Measurements from ENCODE around the gene USH1C.
A peak's percentile ranks its signal among the peaks of the same experiment; 100 is the strongest.

The USH1C gene

DNA sequence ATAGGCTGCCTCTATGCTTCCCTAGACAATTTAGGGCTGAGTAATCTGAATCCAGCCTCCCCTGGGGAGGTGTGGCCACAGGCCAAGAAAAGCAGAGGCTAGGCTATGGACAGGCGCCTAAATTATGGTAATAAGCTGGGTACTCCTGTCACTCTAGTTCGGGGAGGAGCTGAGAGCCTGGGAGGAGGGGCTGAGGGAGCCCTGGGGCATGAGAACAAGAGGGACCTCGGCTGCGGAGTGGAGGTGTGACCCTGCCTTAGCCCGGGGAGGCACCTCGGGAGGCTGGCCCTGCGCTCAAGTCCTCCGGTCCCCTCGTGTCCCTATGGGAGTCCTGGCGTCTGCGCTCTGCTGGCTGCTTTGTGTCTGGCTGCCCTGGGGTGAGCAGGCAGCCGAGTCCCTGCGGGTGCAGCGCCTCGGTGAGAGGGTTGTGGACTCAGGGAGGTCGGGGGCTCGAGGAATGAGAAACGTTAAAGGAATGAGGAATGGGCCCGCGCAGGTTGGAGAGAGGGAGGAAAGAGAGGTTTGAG is 2.9 kb upstream of the USH1C start, which contains the start of gene OTOG:
Gene OTOG, plus strand, starts transcription at position 209 of the 527 bp plus-strand sequence. Its CDS starts 114 bp downstream, at position 323.
- DNase-seq (ENCODE audit: low read depth), result no peak

DNA sequence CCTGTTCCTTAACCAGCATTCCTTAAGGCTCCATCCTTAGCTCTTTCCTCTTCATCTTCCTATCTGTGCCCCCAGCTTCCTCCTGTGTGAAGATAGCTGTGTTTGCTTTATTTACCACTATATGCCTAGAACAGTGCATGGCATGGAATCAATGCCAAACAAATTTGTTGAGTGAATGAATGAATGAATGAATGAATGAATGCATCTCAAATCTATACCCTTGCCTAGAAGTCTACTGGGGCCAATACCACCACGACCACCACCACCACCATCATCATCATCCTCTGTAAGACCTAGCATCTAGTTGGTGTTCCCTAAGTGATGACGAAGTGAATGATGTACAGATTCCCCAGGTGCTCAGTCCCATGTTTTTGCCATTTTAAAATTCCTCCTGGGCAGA is 2.0 kb upstream of the USH1C start:
- no peak for DNase-seq (ENCODE audit: low read depth)

DNA sequence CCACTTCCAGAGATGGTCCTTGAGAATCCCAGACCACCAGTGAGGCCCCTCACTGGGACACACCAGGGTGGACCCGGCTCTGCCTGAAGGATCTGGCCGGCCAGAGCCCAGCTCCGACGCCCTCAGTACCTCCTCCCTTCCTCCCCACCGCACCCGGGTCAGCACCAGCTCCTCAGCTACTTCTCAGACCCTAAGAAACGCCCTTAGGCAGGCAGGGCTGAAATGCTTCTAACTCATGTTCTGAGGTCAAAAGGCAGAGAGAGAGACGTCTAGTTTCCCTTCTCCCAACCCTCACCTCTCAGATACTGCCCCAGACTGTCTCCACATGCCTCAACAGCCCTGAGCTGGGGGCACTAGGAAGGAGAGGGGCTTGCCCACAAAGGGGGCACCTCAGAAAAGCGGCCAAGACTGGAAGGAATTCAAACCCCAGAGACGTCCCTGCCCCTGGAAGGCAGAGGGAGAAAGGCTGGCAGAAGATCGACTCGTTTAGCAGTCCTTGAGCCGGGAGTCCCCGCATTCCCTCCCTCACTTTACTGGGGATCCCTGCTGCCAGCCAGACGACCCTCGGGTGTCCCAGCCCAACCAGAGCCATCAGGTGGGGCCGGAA is 539 bp downstream of the USH1C start:
- no peak for DNase-seq (ENCODE audit: low read depth)

- DNase-seq (ENCODE audit: low read depth), result no peak
Observed at GRCh38 chr11:17543041-17543440, 1.2 kb downstream of the USH1C start.

GRCh38 chr11:17542249-17542648 is 2.0 kb downstream of the USH1C start:
- no peak for DNase-seq (ENCODE audit: low read depth)

DNA sequence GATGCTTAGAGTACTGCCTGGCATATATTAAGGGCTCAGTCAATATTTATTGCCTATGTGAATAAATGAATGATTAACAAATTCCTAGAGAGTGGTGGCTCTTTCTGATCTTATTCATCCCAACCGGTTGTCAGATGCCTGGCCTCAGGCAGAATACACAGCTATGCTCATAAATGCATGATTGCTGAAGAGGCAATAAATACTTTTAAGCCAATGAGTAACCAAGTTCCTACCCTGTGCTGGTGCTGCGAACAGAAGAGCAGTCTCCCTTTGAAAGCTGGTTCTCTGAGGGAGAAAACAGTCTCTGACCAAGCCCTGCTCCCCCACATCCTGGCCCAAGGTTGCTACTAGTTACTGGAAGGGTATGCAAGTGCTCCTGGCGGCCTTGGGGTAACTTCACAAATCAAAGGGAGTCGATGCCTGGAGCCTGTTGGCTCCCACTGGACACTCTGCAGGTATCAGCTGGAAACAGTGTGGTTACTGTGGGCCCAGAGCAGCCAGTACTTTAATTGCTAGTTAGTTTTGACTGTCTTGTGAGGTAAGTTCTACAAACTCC is 2.8 kb downstream of the USH1C start:
- DNase-seq (ENCODE audit: low read depth), result no peak

GRCh38 chr11:17540807-17541206 is 3.4 kb downstream of the USH1C start:
- no peak for DNase-seq (ENCODE audit: low read depth)

DNA sequence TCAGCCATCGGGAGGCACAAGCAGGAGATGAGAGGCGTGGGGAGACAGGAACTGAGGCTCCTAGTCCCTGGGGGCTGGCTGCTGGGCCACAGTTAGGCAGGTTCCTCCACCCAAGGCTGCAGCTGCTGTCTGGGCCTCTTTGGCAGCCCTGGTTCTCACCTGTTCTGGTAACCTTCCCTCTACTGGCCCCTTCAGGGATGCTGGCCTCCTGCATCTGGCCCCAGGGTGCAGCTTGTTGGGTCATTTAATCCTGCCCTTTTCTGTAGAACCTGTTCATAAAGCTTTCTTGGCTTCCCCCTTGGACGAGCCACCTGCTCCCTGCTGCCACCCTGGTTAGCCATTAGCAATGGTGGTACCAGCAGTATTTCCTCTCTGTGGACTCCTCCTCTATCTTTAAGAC is 5.5 kb downstream of the USH1C start:
- no peak for DNase-seq (ENCODE audit: low read depth)

GRCh38 chr11:17538054-17538453 is 6.2 kb downstream of the USH1C start:
- no peak for DNase-seq (ENCODE audit: low read depth)

GRCh38 chr11:17537261-17537660 is 7.0 kb downstream of the USH1C start:
- DNase-seq (ENCODE audit: low read depth), result no peak

DNA sequence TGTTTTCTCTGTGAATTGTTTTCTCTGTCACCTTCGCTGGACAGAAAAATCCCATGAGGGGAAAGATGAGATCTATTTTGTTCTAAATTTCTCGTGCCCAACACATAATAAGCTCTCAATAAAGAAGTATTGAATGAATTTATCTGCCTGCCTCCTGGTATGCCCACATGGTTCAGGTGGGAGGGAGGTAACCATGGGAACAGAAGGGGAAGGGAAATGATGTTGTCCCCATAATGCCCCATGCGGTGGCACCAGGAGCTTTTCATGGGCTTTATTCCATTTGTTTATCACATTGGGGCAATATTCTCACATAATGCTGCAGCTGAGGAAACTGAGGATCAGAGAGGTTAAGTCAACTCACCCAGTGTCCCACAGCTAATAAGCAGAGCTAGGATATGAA is 8.7 kb downstream of the USH1C start:
- DNase-seq (ENCODE audit: low read depth), result no peak

GRCh38 chr11:17533778-17534415 is 10.3 kb downstream of the USH1C start:
- no peak for DNase-seq (ENCODE audit: low read depth)

DNA sequence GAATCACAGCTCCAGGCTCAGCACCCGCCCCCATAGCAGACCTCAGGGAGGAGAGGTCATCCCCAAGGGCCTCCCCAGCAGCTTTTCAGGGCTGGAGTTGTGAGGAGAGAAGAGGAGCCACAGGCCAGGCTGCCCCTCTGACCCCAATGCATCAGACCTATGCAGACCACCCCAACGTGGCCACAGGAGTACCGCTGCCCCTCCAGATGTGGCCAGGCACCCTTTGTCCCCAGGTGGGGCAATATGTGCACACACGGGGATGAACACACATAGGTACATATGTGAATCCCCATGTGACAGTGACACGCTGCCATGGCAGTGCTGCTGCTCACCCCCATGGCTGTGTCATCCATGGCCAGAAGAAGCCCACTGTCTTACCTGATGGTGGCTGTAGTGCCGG is 10.9 kb downstream of the USH1C start:
- no peak for DNase-seq (ENCODE audit: low read depth)

GRCh38 chr11:17532784-17533183 is 11.4 kb downstream of the USH1C start:
- no peak for DNase-seq (ENCODE audit: low read depth)

DNA sequence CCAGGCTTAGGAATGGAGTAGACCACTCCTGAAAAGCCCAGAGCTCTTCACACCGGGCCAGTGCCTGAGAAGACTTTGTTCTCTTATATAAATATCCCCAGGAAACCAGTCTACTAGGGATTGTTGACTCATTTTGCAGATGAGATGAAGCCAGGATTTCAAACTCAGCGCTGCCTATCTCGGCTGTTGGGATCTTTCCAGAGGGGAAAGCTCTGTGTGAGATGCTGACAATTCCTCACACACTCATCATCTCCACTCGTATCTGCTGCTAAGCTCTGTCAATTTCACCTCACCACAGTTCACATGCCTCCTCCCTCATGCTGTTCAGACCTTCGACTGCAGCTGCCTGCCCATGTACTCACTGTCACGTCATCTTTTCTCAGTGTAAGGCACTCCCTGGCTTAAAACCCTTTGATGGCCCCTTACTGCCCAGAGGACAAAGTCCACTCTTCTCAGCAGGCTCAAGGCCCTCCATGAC is 12.5 kb downstream of the USH1C start:
- DNase-seq (ENCODE audit: low read depth), result peak; percentile 91

DNA sequence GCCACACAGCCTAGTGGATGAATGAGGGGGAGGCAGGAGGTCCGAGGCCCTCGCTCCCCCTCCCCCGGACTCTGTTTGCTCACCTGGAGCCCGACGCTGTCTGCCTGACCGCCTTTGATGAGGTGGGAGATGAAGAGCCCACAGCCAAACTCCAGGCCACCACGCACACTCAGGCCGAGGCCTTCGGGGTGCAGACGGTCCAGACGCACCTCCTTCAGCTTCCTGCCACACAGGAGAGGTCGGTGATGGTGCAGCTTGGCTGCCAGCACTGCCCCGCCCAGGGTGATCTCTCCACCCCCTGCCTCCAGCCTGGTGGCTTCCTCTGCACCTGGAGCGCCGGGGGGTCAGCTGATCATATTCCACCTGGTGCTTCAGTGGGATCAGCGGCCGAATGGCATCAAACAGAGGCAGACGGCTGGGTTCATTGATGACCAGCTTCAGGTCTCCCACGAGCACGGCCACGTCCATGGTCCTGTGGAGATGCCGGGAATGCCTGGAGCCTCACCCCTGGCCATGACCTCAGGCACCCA is 13.1 kb downstream of the USH1C start:
- DNase-seq (ENCODE audit: low read depth), result no peak

- no peak for DNase-seq (ENCODE audit: low read depth)
Observed at GRCh38 chr11:17529844-17530185, 14.4 kb downstream of the USH1C start.

DNA sequence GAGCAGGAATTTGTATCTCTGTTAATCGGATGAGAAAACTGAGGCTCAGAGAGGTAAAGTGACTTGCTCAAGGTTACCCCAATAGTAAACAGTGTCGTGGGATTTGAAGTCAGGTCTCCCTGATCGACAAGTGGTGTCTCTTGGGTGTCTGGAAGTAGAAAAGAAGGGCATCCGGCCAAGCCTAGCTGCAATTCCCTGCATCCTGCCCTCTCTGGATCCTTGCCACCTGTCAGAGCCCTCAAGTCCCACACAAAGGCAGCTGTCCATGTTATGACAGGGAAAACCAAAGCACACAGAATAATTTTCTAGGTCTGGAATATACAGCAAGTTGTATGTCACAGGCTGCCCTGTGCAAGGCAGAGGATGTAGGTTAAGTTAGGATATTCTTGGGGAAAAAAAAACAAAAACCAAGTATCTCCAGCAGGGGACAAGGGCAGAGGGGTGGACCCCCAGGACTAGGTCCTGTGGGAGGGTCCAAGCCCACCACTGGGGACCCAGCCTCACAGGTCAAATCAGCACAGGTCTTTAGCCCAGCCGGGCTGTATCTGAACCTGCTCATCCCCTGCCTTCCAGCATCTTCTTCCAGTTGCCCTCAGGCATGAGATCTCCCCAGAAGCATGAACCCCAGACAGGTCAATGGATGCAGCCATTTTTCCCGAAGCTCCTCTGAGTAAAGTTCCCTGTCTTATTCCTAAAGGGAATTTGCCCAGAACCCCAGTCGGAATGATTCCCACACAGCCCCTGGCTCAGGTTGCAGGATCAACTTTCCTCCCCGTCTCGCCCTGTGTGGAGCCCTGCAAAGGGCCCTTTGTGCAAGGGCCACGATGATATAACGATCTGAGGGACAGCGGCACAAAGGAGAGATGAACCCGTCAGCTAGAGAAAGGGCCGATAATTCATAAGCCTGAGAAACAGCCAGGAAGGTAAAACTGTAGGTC is 15.0 kb downstream of the USH1C start:
- no peak for DNase-seq (ENCODE audit: low read depth)

- DNase-seq (ENCODE audit: low read depth), result peak; percentile 20
Observed at GRCh38 chr11:17528181-17528691, 16.0 kb downstream of the USH1C start.

- no peak for DNase-seq (ENCODE audit: low read depth)
Observed at GRCh38 chr11:17527628-17527995, 16.6 kb downstream of the USH1C start.

DNA sequence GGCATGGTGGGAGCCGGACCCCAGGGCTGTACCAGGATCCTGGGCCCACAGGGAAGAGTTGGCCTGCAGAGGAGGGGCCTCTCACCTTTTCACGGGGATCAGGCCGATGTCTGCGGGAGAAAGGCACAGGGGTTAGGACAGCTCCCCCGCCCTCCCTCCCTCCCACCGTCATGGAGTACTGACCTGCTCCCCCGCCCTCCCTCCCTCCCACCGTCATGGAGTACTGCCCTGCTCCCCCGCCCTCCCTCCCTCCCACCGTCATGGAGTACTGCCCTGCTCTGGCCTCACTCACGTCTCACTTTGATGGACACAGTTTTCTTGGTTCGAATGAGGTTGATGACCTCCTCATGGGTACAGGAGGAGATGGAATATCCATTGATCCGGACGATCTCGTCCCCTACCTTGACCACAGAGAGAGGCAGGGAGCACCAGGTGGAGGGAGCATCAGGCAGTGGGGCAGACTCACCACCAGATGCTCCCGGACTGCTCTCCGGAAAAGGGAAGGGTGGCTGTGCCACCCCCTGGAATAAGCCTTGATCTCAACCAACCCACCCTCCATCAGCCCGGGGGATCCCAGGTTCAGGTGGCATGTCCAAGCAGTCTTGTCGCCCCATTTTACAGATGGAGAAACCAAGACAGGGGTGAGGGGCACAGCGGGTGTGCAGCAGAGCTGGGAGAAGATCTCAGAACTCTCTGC is 17.1 kb downstream of the USH1C start:
- no peak for DNase-seq (ENCODE audit: low read depth)
